GM18861 (cell line): ENCODE measurements around the gene OR2T2.
"Not testable (repeated sequence)": the region's sequence is repeated elsewhere in the genome, so short reads cannot be mapped to it uniquely, and the experiment has no call there.

Source experiments
- ATAC-seq: cut with Tn5 transposase; IDR thresholded peaks from one replicate; pipeline ENCODE4 v1.9.1; 2021; ENCODE audit not compliant: unreplicated experiment

Gene OR2T2

GRCh38 chr1:248449821-248450465, 4.5 kb downstream of the OR2T2 start:
- not testable (repeated sequence) for ATAC-seq

GRCh38 chr1:248450466-248451145, 5.2 kb downstream of the OR2T2 start:
- ATAC-seq, result peak; percentile 67

- not testable (repeated sequence) for ATAC-seq
These were observed 8.2 kb downstream of the OR2T2 start for GRCh38 chr1:248453619-248454018.

- ATAC-seq, result not testable (repeated sequence)
These were observed 9.6 kb downstream of the OR2T2 start for GRCh38 chr1:248455045-248455444.

DNA sequence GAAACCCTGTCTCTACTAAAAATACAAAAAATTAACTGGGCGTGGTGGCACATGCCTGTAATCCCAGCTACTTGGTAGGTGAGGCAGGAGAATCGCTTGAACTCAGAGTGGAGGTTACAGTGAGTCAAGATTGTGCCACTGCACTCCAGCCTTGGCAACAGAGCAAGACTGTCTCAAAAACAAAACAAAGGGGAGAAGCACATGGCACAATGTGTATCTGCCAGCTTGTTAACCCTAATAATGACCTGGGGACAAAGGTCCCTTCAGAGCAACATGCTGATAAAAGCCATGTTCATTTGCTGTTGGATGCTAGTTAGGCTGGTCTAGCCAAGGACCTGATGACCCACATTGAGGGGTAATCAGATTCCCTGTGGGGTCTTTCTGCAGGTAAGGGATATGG, 11.2 kb downstream of the OR2T2 start:
- not testable (repeated sequence) for ATAC-seq

- not testable (repeated sequence) for ATAC-seq
These were observed 13.7 kb downstream of the OR2T2 start for GRCh38 chr1:248459117-248459516.

- no peak for ATAC-seq
These were observed 25.7 kb downstream of the OR2T2 start for GRCh38 chr1:248471154-248471553.

DNA sequence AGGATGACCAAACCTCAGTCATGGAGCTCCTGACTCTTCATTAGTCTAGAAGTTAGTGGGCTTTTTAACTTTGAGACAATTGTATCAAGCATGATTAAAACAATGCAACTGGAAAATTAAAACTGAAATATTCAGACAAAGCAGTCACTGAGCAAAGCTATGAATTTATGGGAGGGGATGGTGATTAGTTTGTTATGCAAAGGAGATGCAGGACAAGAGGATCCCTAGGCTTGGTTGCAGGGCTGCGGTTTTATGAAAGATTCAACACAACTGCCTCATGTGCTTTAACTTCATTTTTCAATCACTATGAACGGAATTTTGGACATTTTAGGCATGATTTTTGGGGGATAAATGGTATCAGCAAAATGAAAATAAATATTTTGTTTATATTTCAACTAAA, 26.7 kb downstream of the OR2T2 start:
- ATAC-seq, result not testable (repeated sequence)

GRCh38 chr1:248473051-248473450, 27.6 kb downstream of the OR2T2 start, which contains the start of gene OR2T3:
OR2T3 (plus strand) TSS chr1:248473351; CDS start chr1:248473351, 0 bp downstream.
- ATAC-seq, result not testable (repeated sequence)

DNA sequence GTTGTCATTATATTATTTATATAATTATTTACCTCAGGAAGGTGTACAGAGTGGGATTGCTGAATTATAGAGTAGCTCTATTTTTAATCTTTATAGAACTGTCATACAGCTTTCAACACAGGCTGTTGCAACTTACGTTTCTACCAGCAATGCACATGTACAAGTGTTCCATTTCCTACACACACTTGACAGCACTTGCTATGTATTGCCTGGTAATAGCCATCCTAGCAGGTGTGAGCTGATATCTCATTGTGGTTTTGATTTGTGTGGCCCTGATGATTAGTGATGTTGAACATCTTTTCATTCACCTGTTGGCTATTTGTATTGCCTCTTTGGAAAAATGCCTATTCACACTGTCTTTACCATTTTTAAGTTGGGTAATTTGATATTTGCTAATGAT, 30.2 kb downstream of the OR2T2 start:
- not testable (repeated sequence) for ATAC-seq

- ATAC-seq, result peak; percentile 78
These were observed 36.5 kb downstream of the OR2T2 start for GRCh38 chr1:248481686-248482579.

DNA sequence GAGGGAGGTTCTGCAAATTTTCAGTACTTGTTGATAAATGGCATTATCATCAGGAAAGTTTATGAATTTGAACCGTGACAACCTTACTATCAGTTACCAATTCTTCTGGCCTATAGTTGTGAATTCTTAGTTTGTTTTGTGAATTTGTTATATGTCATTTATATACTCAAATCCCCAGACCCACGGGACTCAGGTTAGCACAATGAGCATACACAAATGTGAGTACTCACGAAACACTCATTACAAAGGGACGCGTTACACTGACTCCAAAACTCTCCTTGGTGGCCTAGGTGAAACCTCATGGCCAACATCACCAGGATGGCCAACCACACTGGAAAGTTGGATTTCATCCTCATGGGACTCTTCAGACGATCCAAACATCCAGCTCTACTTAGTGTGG, 42.9 kb downstream of the OR2T2 start, which contains the start of gene OR2T5:
OR2T5 (plus strand) TSS at position 301 of the 400 bp plus-strand sequence; CDS start at position 301, 0 bp downstream.
- not testable (repeated sequence) for ATAC-seq

DNA sequence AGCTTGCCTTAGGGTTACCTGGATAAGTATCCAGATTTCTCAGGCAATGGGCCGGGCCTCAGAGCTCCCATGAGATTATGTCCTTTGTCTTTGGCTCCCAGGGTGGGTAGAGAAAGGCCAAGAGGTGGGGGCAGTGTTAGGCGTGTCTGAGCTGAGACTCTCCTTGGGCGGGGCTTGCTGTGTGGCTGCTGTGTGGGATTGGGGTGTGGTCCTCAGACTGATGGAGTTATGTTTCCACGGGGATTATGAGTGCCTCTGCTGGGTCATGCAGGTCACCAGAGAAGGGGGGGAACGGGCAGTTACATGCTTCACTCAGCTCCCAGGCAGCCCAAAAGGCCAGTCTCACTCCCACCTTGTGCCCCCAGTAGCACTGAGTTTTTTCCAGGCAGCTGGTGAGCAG, 51.2 kb downstream of the OR2T2 start:
- ATAC-seq, result not testable (repeated sequence)

GRCh38 chr1:248500305-248501035, 55.0 kb downstream of the OR2T2 start:
- not testable (repeated sequence) for ATAC-seq
